ENCODE results near the gene CLTC.

GRCh38 chr17:59683283-59683682 lies 63.6 kb downstream of the CLTC start:
- TF ChIP-seq, protein P1, sequence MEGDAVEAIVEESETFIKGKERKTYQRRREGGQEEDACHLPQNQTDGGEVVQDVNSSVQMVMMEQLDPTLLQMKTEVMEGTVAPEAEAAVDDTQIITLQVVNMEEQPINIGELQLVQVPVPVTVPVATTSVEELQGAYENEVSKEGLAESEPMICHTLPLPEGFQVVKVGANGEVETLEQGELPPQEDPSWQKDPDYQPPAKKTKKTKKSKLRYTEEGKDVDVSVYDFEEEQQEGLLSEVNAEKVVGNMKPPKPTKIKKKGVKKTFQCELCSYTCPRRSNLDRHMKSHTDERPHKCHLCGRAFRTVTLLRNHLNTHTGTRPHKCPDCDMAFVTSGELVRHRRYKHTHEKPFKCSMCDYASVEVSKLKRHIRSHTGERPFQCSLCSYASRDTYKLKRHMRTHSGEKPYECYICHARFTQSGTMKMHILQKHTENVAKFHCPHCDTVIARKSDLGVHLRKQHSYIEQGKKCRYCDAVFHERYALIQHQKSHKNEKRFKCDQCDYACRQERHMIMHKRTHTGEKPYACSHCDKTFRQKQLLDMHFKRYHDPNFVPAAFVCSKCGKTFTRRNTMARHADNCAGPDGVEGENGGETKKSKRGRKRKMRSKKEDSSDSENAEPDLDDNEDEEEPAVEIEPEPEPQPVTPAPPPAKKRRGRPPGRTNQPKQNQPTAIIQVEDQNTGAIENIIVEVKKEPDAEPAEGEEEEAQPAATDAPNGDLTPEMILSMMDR (conservative IDR thresholded peaks at IDR 0.05; ENCODE audit: low read length) = no peak
- no peak for TF ChIP-seq EZH2phosphoT487 (IDR thresholded peaks at IDR 0.05; ENCODE audit: borderline replicate concordance, low read depth, low read length)
